B cell (primary cell): ENCODE data around the gene OR6B2. TPM values are rescaled to one million over a fixed set of nuclear protein-coding genes. Genes with fewer than 3 reads are reported as not detected.

Source experiments
- ATAC-seq: fragments of 200-7000 bp; cut with Tn5 transposase; one replicate; pipeline ENCODE4 v1.10.0; 2021; ENCODE audit warnings: low read depth, mild to moderate bottlenecking, moderate number of reproducible peaks, moderate library complexity
- CTCF ChIA-PET: fragments of 350-600 bp; sonication (Branson Sonifier 250); formaldehyde crosslinking; loops from one replicate; lab custom pipeline; 2021; ENCODE audit warnings: antibody characterized with exemption, inconsistent platforms; lab: Charles Lee
- POLR2A ChIA-PET: fragments of 350-600 bp; sonication (Branson Sonifier 250); formaldehyde crosslinking; loops from one replicate; lab custom pipeline; 2021; ENCODE audit warnings: antibody characterized with exemption; lab: Charles Lee
- DNase-seq: peaks from one replicate; pipeline ENCODE4 v3.0.0; 2013
- H2AFZ ChIP-seq: 2 replicates; pipeline ENCODE4 v1.6.1; 2012; ENCODE audit warnings: mild to moderate bottlenecking, low read depth, low read length; ENCODE audit not compliant: insufficient read depth, poor library complexity, severe bottlenecking
- H3K27ac ChIP-seq, 2 donors: 1 replicate in 1 of 2; 2 replicates in 1 of 2; pipeline ENCODE4 v1.5.1; 2012 to 2013; ENCODE audit warnings: low read length in 2 of 2, mild to moderate bottlenecking in 2 of 2, moderate library complexity in 1 of 2
- H3K27me3 ChIP-seq, 4 experiments: fragments of 200-600 bp in 1 of 4; sonication (generic) in 1 of 4; replicated peaks in 1 of 4; 1 replicate in 2 of 4; 2 replicates in 2 of 4; pipeline versions ENCODE4 v1.6.1 to v1.7.0; 2013 to 2016; ENCODE audit warnings: low read length in 3 of 4, mild to moderate bottlenecking in 2 of 4, mixed read lengths in 1 of 4, moderate library complexity in 1 of 4; ENCODE audit not compliant: insufficient read depth in 4 of 4, control insufficient read depth in 3 of 4; ENCODE audit errors: control extremely low read depth in 1 of 4
- H3K36me3 ChIP-seq, 2 experiments: replicated peaks in 1 of 2; 1 replicate in 1 of 2; 2 replicates in 1 of 2; pipeline versions ENCODE4 v1.6.1 to v1.7.1; 2013; ENCODE audit warnings: low read length in 1 of 2; ENCODE audit not compliant: insufficient read depth in 2 of 2, control insufficient read depth in 1 of 2; ENCODE audit errors: control extremely low read depth in 1 of 2, extremely low read depth in 1 of 2
- H3K4me1 ChIP-seq, 2 donors: fragments of 200-600 bp in 1 of 2; sonication (generic) in 1 of 2; 1 replicate in 1 of 2; 2 replicates in 1 of 2; pipeline versions ENCODE4 v1.5.1 to v1.6.1; 2013 to 2017; ENCODE audit warnings: low read length in 2 of 2; ENCODE audit not compliant: control insufficient read depth in 2 of 2, insufficient read depth in 2 of 2
- H3K4me2 ChIP-seq: replicated peaks from 2 replicates; pipeline ENCODE3; 2012; ENCODE audit warnings: mild to moderate bottlenecking, low read depth, low read length; ENCODE audit not compliant: poor library complexity, severe bottlenecking
- H3K4me3 ChIP-seq, 5 experiments: fragments of 200-600 bp in 1 of 5; sonication (generic) in 1 of 5; 1 replicate in 3 of 5; 2 replicates in 2 of 5; pipeline versions ENCODE4 v1.5.1 to v1.7.0; 2011 to 2016; ENCODE audit warnings: low read length in 4 of 5, mild to moderate bottlenecking in 4 of 5, low read depth in 2 of 5, control low read depth in 1 of 5, moderate library complexity in 1 of 5; ENCODE audit not compliant: insufficient read depth in 1 of 5; ENCODE audit errors: control extremely low read depth in 1 of 5, extremely low read depth in 1 of 5
- H3K79me2 ChIP-seq: fragments of 200-600 bp; sonication (generic); one replicate; pipeline ENCODE4 v1.6.0; 2016; ENCODE audit warnings: low read length; ENCODE audit not compliant: control insufficient read depth, insufficient read depth
- H3K9ac ChIP-seq: fragments of 200-600 bp; sonication (generic); 2 replicates; pipeline ENCODE4 v1.6.1; 2017; ENCODE audit warnings: mild to moderate bottlenecking, low read length, moderate library complexity
- H3K9me3 ChIP-seq, 3 donors: one replicate each; pipeline versions ENCODE4 v1.6.1 to v1.7.1; 2013; ENCODE audit warnings: low read length in 2 of 3; ENCODE audit not compliant: control insufficient read depth in 2 of 3, insufficient read depth in 1 of 3; ENCODE audit errors: control extremely low read depth in 1 of 3
- H4K20me1 ChIP-seq: 2 replicates; pipeline ENCODE4 v1.6.0; 2012; ENCODE audit warnings: mild to moderate bottlenecking, low read length; ENCODE audit not compliant: insufficient read depth, control insufficient read depth, poor library complexity, severe bottlenecking
- H3K27ac Mint-ChIP-seq: one replicate; pipeline ENCODE4 v1.8.0; 2021; ENCODE audit warnings: mixed read lengths
- H3K27me3 Mint-ChIP-seq: one replicate; pipeline ENCODE4 v1.8.0; 2021; ENCODE audit warnings: mixed read lengths
- H3K4me1 Mint-ChIP-seq: one replicate; pipeline ENCODE4 v1.8.0; 2021; ENCODE audit warnings: mixed read lengths
- H3K4me3 Mint-ChIP-seq: one replicate; pipeline ENCODE4 v1.8.0; 2021; ENCODE audit warnings: mixed read lengths
- H3K9me3 Mint-ChIP-seq: one replicate; pipeline ENCODE4 v1.8.0; 2022; ENCODE audit warnings: mixed read lengths; ENCODE audit not compliant: insufficient read depth
- CTCF ChIP-seq: fragments of 200-600 bp; IDR thresholded peaks from one replicate; pipeline ENCODE4 v1.8.0; 2022; ENCODE audit warnings: antibody characterized with exemption, mild to moderate bottlenecking
- EZH2 ChIP-seq: IDR thresholded peaks from 2 replicates; pipeline ENCODE4 v1.6.1; 2012; ENCODE audit warnings: borderline replicate concordance, low read depth, mild to moderate bottlenecking, moderate library complexity, low read length; ENCODE audit not compliant: insufficient read depth, poor library complexity, severe bottlenecking
- WGBS: methylation state at CpG from one replicate; pipeline ENCODE4 v1.1.5; 2013; ENCODE audit warnings: missing lambda C conversion rate; ENCODE audit not compliant: insufficient coverage; 5-methylcytosine and 5-hydroxymethylcytosine counted together
- intact Hi-C: fragments of 100-400 bp; cut with micrococcal nuclease; formaldehyde crosslinking; loops from one replicate; pipeline ENCODE4 v1.10.0; 2022
- polyA plus RNA-seq: library from polyadenylated mRNA; depleted of rRNA; stranded (reverse); fragments of >200 nt; gene quantifications from 2 replicates; pipeline ENCODE4 v1.2.3, GENCODE V29; 2012
- total RNA-seq, 2 donors: library from RNA; stranded (reverse); fragments of 120-200 nt in 1 of 2; gene quantifications; 1 replicate in 1 of 2; 2 replicates in 1 of 2; pipeline versions ENCODE4 v1.2.3 to v1.2.4, GENCODE V29; 2013 to 2022

Gene OR6B2
- total and polyA plus RNA-seq, 2 donors (not counting 1 experiment from before 2014, with no cell fraction given): not detected

- peaks cover 30% of the 10 kb centered on the region for H4K20me1 ChIP-seq
- peaks cover 0 to 4% (median 0%) of the 10 kb centered on the region in 3 donors for H3K9me3 ChIP-seq
- no peak overlapping the region for H3K4me2 ChIP-seq
- Mint-ChIP-seq H3K4me3 (no peak overlapping the region), H3K9me3 (no peaks in the 10 kb centered on the region), H3K27ac (no peak overlapping the region), H3K27me3 (no peaks in the 10 kb centered on the region), H3K4me1 (peaks cover 19% of the 10 kb centered on the region)
- WGBS: 84% methylated on average over 8 of the region's 9 CpGs
- no peak overlapping the region for H2AFZ ChIP-seq
- no peak overlapping the region for H3K9ac ChIP-seq
- H3K36me3 ChIP-seq: peaks cover 2 to 46% of the 10 kb centered on the region in 2 experiments
- DNase-seq (peak; percentile 67), ATAC-seq (no peak)
- no peak overlapping the region for H3K4me3 ChIP-seq
- TF ChIP-seq CTCF (peak; percentile 84), EZH2 (no peak)
- H3K27me3 ChIP-seq: no peaks in the 10 kb centered on the region
- POLR2A ChIA-PET: no interaction called here
- H3K4me1 ChIP-seq: peaks cover 11 to 15% of the 10 kb centered on the region in 2 donors
- intact Hi-C loops: loop anchor here (10.0 kb wide), 2 partner anchors 413 to 1597 kb away; partner anchors contain the start of genes ASB1 and GPC1
- H3K27ac ChIP-seq: no peak overlapping the region
- peaks cover 60% of the 10 kb centered on the region for H3K79me2 ChIP-seq
- CTCF ChIA-PET: interaction anchor here (1.2 to 1.8 kb wide), 5 partner anchors 11 to 878 kb away, joined by 3 to 8 read pairs (median 3); no protein-coding TSS in a partner anchor
Measured at GRCh38 chr2:240021488-240022104, 8.6 kb downstream of the OR6B2 start.

GRCh38 chr2:240018071-240018750, 12.0 kb downstream of the OR6B2 start:
- ChIA-PET CTCF (interaction anchor here (1.2 kb wide), 1 partner anchor 41 kb away, joined by 3 read pairs; no protein-coding TSS in a partner anchor), POLR2A (no interaction called here)
- H3K27me3 Mint-ChIP-seq: no peaks in the 10 kb centered on the region
- H4K20me1 ChIP-seq: peaks cover 34% of the 10 kb centered on the region
- ATAC-seq: no peak
- H3K4me1 ChIP-seq: no peaks in the 10 kb centered on the region
- H3K9ac ChIP-seq: no peak overlapping the region
- no peak overlapping the region for H3K4me2 ChIP-seq
- WGBS: 99% methylated on average over 9 of the region's 11 CpGs
- H3K27ac Mint-ChIP-seq: no peak overlapping the region
- no peaks in the 10 kb centered on the region for H3K27me3 ChIP-seq
- H3K36me3 ChIP-seq: peaks cover 2 to 74% of the 10 kb centered on the region in 2 experiments
- H3K4me3 ChIP-seq: no peak overlapping the region
- H3K27ac ChIP-seq: no peak overlapping the region
- H3K9me3 ChIP-seq: no peaks in the 10 kb centered on the region
- no peaks in the 10 kb centered on the region for H3K9me3 Mint-ChIP-seq
- DNase-seq: no peak
- peaks cover 43% of the 10 kb centered on the region for H3K79me2 ChIP-seq
- TF ChIP-seq CTCF: no peak
- TF ChIP-seq EZH2: no peak
- no peak overlapping the region for H3K4me3 Mint-ChIP-seq
- H2AFZ ChIP-seq: no peak overlapping the region
- intact Hi-C loops: no loop called here
- peaks cover 8% of the 10 kb centered on the region for H3K4me1 Mint-ChIP-seq
